HG03520 (cell line): ENCODE data around the gene LEMD3.

Experiments
- ATAC-seq: cut with Tn5 transposase; IDR thresholded peaks from one replicate; pipeline ENCODE4 v1.9.1; 2021; ENCODE audit warnings: mild to moderate bottlenecking, moderate library complexity; ENCODE audit not compliant: unreplicated experiment

The LEMD3 gene

GRCh38 chr12:65169320-65170208, at the start of gene LEMD3:
LEMD3 (plus strand) TSS chr12:65169583; CDS start chr12:65169597, 14 bp downstream.
- peak; percentile 91 for ATAC-seq

DNA sequence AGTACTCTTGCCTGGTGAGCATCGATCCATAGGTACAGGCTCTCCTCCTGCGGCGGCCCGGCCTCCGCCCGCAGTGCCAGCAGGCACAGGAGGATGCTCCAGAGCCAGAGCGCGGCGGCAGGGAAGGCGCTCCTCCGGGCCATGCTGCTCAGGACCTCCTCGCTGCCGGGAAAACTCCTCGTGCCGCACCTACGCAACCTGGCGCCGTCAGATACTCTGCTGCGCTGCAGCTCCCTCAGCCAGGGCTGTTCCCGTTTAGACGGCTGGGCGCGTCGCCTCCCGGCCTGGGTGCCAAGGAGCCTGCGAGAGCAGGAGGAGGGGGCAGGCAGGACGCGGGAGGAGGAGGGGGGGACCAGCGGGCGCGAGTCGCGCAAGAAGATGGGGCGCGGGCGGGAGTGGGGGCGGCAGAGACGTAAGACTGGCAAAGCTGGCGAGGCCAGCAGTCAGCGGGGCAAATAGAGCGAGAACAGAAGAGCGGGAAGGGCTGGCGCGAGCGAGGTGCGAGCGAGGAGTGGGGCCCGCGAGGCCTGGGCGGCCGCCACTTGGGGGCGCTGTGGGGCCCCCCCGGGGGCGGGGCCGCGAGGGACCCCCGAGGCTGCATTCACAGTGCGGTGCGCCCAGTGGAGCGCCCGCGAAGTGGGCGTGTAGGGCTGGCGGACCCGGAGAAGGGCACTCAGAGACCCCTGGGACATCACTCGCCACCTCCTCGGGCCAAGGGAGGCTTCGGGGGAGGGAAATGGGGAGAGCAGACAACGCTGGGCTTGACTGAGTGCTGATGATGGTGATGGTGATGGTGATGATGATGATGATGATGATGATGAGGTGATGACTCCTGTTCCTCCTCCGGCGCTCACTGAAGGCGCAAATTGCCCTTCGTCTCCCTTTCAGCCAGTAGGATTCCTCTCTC, 48.1 kb upstream of the LEMD3 start, which contains the start of gene WIF1:
TSS of gene WIF1 (minus strand) at position 257 of the 907 bp plus-strand sequence. CDS start at position 143, 114 bp downstream.
- ATAC-seq, result peak; percentile 48

DNA sequence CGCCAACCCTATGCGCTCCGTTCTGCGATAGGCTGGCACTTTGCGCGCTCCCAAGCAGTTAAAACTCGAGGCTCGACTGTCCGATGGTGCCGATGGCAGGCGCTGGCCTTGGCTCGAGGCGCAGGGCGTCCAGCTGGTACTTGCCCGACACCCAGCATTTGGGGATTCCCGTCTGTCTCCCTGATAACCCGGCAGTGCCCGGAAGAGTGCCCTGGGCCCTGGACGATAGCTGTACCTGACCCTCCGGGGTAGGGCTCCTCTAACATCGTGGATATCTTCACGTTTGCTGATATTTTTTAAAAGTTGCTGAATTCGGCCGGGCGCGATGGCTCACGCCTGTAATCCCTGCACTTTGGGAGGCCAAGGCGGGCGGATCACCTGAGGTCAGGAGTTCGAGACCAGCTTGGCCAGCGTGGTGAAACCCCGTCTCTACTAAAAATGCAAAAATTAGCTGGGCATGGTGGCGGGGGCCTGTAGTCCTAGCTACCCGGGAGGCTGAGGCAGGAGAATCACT, 47.4 kb upstream of the LEMD3 start:
- ATAC-seq, result no peak

DNA sequence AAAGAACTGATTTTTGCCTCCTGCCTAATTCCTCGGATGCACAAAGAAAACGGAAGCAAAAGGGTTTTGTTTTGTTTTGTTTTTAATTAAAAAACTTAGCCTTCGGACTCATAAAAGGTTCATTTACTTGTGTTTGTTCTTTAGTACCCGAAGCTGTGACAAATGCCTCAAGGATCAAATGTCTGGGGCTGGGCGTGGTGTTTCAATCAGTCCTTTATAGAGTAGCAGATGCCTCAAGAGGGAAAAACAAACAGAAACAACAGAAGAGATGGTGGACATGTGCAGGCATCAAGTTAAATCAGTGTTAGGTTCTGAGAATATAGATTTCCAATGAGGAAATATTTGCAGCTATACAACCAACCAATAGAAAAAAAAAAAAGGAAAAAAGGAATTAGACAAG, 46.7 kb upstream of the LEMD3 start:
- no peak for ATAC-seq

DNA sequence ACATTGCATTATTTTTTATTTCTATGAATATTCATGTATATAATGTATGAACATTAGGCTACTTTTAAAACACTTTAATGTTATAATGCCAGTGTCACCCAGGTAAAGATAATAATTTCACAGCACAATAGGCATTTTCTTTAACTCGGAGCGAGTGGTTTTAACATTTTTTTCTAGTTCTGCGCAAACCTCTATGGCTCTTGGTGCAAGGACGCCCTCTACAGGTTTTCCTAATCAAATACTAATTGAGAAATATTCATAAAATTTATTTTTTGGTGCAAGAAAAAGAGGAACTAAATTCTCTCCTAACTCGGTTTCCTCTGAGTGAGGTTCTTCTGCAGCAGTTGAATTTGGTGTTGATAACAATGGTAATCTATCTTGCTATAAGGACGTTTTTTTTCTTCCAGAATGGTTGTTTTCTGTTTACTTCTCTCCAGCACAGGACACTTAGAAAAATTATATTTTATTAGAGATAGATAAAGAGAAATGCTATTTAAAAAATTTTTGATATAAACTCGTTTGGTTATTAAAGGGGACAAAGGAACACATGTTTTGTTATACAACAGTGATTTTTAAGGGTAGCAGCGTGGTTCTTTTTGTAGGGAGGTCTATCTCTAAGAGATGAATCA, 45.8 kb upstream of the LEMD3 start:
- no peak for ATAC-seq

DNA sequence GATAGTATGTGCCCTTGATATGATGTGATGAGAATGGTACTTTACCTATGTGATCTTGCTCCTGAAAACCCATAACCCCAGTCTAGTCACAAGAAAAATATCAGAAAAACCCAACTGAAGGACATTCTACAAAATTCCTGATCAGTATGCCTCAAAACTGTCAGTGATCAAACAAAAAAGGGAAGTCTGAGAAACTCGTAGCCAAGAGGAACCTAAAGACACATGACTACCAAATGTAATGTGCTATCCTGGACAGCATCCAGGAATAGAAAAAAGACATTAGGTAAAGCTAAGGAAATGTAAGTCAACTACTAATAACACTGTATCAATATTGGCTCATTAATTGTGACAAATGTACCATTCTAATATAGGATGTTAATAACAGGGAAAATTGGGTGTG, 44.1 kb upstream of the LEMD3 start:
- ATAC-seq, result no peak

GRCh38 chr12:65125975-65126374, 43.4 kb upstream of the LEMD3 start:
- ATAC-seq, result no peak

DNA sequence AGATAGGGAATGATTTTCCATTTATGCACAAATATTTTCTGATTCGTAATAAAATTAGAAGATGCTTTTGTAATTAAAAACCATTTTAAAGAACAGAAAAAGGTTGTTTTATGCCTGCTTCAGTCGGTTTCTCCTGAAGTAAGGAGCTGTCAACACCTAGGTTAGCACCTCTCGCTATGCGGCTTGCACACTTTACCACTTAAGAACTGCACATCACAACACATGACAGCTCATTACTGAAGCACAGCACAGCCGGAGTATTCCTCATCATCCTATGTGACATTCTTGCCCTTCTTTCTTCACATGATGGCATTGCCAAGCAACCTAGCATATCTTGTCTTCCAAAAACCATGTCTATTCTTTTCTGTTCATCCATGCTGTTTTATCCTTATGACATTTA, 42.9 kb upstream of the LEMD3 start:
- no peak for ATAC-seq

DNA sequence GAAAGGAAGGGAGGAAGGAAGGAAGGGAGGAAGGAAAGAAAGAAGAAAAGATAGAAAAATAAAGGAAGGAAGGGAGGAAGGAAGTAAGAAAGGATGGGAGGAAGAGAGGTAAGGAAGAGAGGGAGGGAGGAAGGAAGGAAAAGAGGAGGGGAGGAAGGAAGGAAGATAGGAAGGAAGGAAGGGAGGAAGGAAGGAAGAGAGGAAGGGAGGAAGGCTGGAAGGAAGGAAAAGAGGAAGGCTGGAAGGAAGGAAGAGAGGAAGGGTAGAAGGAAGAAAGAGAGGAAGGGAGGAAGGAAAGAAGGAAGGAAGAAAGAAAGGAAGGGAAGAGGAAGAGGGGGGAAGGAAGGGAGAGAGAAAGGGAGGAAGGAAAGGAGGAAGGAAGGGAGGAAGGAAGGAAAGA, 35.5 kb upstream of the LEMD3 start:
- no peak for ATAC-seq

DNA sequence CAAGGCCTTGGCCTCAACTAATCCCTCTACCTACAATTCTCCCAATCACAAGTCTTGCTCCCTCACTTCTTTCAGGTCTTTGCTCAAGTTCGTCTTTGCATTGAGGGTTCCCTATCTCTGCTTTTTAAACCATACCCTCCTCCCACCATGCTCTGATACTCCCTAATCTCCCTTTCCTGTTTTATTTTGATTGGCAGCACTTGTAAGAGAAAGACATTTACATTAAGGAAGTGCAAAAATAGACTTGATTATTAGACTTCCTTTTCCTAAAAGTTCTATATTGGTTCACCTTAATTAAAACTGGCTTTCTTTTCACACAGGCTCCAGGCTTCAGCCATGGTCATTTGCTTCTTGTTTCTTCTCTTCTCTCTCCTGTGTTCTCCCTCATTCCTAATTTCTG, 30.0 kb upstream of the LEMD3 start:
- no peak for ATAC-seq

DNA sequence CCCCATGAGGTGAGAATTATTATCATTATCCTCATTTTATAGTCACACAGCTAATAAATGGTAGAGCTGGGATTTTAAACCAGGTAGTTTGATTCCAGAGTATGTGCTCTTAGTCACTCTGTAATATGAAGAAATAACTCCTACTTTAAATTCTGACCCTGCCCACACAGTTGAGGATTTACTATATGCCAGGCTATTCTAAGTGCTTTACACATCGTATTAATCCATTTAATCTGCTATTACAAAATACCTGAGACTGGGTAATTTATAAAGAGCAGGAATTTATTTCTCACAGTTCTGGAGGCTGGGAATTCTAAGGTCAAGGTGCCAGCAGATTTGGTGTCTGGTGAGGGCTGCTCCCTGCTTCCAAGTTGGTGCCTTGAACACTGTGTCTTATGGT, 28.6 kb upstream of the LEMD3 start:
- no peak for ATAC-seq

DNA sequence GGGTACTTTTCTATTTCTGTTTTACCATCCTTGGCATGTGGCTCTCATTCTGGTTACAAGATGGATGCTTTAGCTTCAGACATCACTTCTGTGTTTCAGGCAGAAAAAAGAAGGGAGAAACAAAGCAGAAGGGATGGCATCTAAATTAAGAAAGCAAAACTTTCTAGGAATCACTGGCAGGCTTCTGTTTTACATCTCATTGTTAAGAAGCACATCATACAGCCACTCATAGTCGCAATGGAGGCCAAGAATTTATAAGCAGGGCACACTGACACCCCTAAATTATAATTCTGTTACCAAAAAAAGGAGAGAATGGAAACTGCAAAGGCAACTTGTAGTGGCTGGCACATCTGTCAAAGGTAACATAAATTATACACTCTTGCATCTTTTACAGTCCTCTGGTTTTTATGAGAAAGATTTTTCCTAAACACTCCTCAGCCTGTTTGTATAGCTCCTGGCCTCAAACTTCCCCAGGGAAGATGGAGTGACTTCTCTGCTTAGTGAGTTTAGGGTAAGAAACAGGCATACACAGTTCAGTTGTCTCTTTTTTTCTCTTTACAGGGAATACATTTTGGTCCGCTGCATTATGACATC, 22.0 kb upstream of the LEMD3 start:
- ATAC-seq, result no peak

GRCh38 chr12:65152012-65152411, 17.4 kb upstream of the LEMD3 start:
- ATAC-seq, result no peak

DNA sequence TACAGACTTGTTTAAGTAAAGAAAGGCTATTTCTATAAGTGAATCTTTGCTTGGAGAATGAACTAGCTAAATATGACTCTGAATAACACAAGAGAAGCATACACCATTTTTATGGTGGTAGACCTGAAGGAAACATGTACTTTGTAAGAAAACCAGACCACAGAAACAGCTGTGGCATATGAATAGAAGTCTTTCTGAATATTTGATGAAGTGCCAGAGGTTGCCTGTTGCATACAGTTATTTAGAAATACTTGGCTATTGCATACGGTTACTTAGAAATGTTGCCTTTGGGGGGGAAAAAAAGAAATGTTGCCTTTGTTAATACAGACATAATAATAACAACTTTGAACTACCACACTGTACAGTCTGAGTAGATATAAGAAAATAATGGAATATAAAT, 16.8 kb upstream of the LEMD3 start:
- ATAC-seq, result no peak

DNA sequence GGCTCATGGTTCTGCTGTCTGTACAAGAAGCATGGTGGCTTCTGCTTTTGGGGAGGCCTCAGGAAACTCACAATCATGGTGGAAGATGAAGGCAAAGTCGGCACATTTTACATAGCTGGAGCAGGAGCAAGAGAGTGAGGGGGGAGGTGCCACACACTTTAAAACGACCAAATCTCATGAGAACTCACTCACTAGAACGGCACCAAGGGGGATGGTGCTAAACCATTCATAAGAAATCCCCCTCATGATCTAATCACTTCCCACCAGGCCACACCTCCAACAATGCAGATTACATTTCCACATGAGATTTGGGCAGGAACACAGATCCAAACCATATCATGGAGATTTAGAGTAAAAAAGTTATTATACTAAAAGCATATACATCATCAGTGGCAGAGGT, 13.6 kb upstream of the LEMD3 start:
- peak; percentile 24 for ATAC-seq

DNA sequence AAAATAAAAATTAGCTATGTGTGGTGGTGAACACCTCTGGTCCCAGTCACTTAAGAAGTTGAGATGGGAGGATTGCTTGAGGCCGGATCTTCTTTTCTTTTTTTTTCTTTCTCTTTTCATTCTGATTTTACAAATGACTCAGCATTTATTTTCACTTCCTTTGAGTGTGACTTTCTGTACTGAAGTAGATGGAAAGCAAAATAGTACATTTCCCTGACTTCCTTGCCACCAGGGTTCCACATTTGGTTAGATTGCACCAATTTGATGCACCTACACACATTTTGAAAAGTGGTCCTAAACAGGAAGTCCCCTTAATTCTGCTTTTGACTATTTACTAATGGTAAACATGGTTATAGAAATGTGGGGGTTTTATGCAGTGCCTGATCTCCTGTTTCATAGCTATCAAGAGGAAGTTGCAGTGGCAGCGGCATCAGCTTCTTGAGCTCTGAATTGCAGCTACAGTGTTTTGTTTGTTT, 13.0 kb upstream of the LEMD3 start:
- ATAC-seq, result peak; percentile 84

GRCh38 chr12:65157091-65157490, 12.3 kb upstream of the LEMD3 start:
- ATAC-seq, result no peak

DNA sequence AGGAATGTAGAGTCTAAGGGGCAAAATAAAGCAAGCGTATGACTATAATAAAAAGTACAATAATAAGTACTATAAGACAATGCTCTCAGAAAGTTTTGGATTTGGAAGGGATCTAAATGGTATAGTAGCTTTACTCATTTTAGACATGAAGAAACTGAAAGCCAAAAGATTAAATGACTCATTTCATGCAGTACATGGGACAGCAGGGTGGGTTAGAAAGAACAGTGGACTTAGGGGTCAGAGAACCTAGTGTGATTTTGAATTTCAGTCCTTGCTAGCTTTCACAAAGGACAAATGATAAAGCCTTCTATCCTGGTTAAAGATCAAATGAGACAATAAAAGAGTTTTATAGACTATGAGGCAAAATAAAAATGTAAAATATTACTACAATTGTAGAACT, 6.8 kb upstream of the LEMD3 start:
- peak; percentile 73 for ATAC-seq

GRCh38 chr12:65164244-65164643, 5.1 kb upstream of the LEMD3 start:
- no peak for ATAC-seq

DNA sequence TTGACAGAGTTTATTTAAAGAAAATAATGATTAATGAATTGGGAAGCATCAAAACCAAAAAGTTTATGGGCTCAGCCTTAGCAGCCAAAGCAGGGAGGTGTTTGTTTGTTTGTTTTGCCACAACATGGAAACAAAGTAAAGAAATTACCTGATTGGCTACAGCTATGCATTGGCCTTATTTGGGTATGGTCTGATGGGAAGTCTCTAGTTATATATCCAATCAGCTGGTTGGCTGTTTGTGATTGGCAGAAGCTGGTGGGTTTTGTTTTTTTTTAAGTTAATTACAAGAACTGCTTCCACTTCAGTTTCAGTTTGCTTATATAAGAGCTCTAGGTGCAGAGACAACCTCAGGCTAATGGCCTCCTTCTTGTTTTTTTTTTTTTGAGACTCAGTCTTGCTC, 4.6 kb upstream of the LEMD3 start:
- ATAC-seq, result no peak
